Karpas-422 (cell line): ENCODE measurements around the gene ANKLE2. TPM values are rescaled to one million over a fixed set of nuclear protein-coding genes. Genes with fewer than 3 reads are reported as not detected.

Experiments used
- DNase-seq: peaks from one replicate; pipeline ENCODE4 v3.0.0-alpha.2; 2015
- H2AFZ ChIP-seq: fragments of 200-600 bp; sonication (generic); 2 replicates; pipeline ENCODE4 v1.6.1; 2014; ENCODE audit warnings: antibody characterized with exemption, low read length, mixed read lengths
- H3K27ac ChIP-seq: fragments of 200-600 bp; sonication (generic); 2 replicates; pipeline ENCODE4 v1.5.1; 2014; ENCODE audit warnings: mild to moderate bottlenecking, low read length, moderate library complexity
- H3K27me3 ChIP-seq: fragments of 200-600 bp; sonication (generic); 2 replicates; pipeline ENCODE4 v1.6.1; 2014; ENCODE audit warnings: low read length, mixed read lengths
- H3K36me3 ChIP-seq: fragments of 200-600 bp; sonication (generic); 2 replicates; pipeline ENCODE4 v1.6.1; 2014; ENCODE audit warnings: low read length, mixed read lengths; ENCODE audit not compliant: insufficient read depth
- H3K4me1 ChIP-seq: fragments of 200-600 bp; sonication (generic); 2 replicates; pipeline ENCODE4 v1.6.1; 2014; ENCODE audit warnings: mild to moderate bottlenecking, low read length, mixed read lengths
- H3K4me2 ChIP-seq: fragments of 200-600 bp; sonication (generic); 2 replicates; pipeline ENCODE4 v1.6.1; 2014; ENCODE audit warnings: low read length, low read depth, mild to moderate bottlenecking; ENCODE audit not compliant: poor library complexity, severe bottlenecking
- H3K4me3 ChIP-seq: fragments of 200-600 bp; sonication (generic); 2 replicates; pipeline ENCODE4 v1.5.1; 2014; ENCODE audit warnings: mild to moderate bottlenecking, antibody characterized with exemption, low read length, mixed read lengths
- H3K79me2 ChIP-seq: fragments of 200-600 bp; sonication (generic); 2 replicates; pipeline ENCODE4 v1.6.1; 2014; ENCODE audit warnings: mild to moderate bottlenecking, low read length, mixed read lengths
- H3K9ac ChIP-seq: fragments of 200-600 bp; sonication (generic); 2 replicates; pipeline ENCODE4 v1.6.0; 2014; ENCODE audit warnings: low read length
- H3K9me2 ChIP-seq: fragments of 200-600 bp; sonication (generic), shearing (Covaris generic); replicated peaks from 2 replicates; pipeline ENCODE4 v1.6.0; 2014; ENCODE audit warnings: mild to moderate bottlenecking, low read length, moderate library complexity; ENCODE audit not compliant: insufficient read depth
- H3K9me3 ChIP-seq: fragments of 300-700, 200-600 bp; sonication (generic); 2 replicates; pipeline ENCODE4 v1.6.1; 2014; ENCODE audit warnings: low read length, mixed read lengths
- H4K20me1 ChIP-seq: fragments of 200-600 bp; sonication (generic); 2 replicates; pipeline ENCODE4 v1.6.1; 2014; ENCODE audit warnings: mild to moderate bottlenecking, antibody characterized with exemption, low read length, low read depth; ENCODE audit not compliant: insufficient read depth
- total RNA-seq: library from RNA; depleted of rRNA; stranded (reverse); fragments of >200 nt; shearing (Covaris generic); gene quantifications from 2 replicates; pipeline ENCODE4 v1.2.3, GENCODE V29; 2014; ENCODE audit warnings: low replicate concordance

The ANKLE2 gene
- total RNA-seq, 1 experiment from 2014 or later = 42.7 TPM

GRCh38 chr12:132747395-132747794, 14.2 kb downstream of the ANKLE2 start:
- H3K9ac ChIP-seq = no peak overlapping the region
- no peak overlapping the region for H3K4me2 ChIP-seq
- H3K9me3 ChIP-seq = no peaks in the 10 kb centered on the region
- no peak overlapping the region for H2AFZ ChIP-seq
- peaks cover 58% of the 10 kb centered on the region for H3K36me3 ChIP-seq
- H4K20me1 ChIP-seq = 0 out of 2 replicates have a peak, but pooled peaks cover 2% of the 10 kb centered on the region
- H3K79me2 ChIP-seq = peaks cover 67% of the 10 kb centered on the region
- H3K4me3 ChIP-seq = no peak overlapping the region
- DNase-seq = no peak
- H3K27me3 ChIP-seq = no peaks in the 10 kb centered on the region
- H3K4me1 ChIP-seq = no peaks in the 10 kb centered on the region
- no peak overlapping the region for H3K27ac ChIP-seq
- no peaks in the 10 kb centered on the region for H3K9me2 ChIP-seq

- Histone ChIP-seq H3K4me2 (no peak overlapping the region), H3K9ac (no peak overlapping the region), H3K79me2 (peaks cover 68% of the 10 kb centered on the region), H3K36me3 (peaks cover 64% of the 10 kb centered on the region), H3K9me3 (no peaks in the 10 kb centered on the region), H3K4me1 (no peaks in the 10 kb centered on the region), H4K20me1 (0 out of 2 replicates have a peak, but pooled peaks cover 4% of the 10 kb centered on the region), H3K9me2 (no peaks in the 10 kb centered on the region), H3K27me3 (no peaks in the 10 kb centered on the region), H3K27ac (no peak overlapping the region), H3K4me3 (no peak overlapping the region), H2AFZ (no peak overlapping the region)
- DNase-seq = no peak
Observed at GRCh38 chr12:132746613-132747012, 15.0 kb downstream of the ANKLE2 start.

GRCh38 chr12:132743831-132744230, 17.8 kb downstream of the ANKLE2 start:
- H3K79me2 ChIP-seq = peaks cover 64% of the 10 kb centered on the region

GRCh38 chr12:132741620-132742019, 20.0 kb downstream of the ANKLE2 start:
- no peaks in the 10 kb centered on the region for H3K27me3 ChIP-seq
- H3K36me3 ChIP-seq = peaks cover 75% of the 10 kb centered on the region
- no peak overlapping the region for H3K27ac ChIP-seq
- peaks cover 51% of the 10 kb centered on the region for H3K79me2 ChIP-seq
- no peaks in the 10 kb centered on the region for H3K9me2 ChIP-seq
- no peak overlapping the region for H3K4me2 ChIP-seq
- H3K4me3 ChIP-seq = no peak overlapping the region
- no peak for DNase-seq
- H3K4me1 ChIP-seq = no peaks in the 10 kb centered on the region
- H4K20me1 ChIP-seq = 0 out of 2 replicates have a peak, but pooled peaks cover 4% of the 10 kb centered on the region
- no peak overlapping the region for H3K9ac ChIP-seq
- no peak overlapping the region for H2AFZ ChIP-seq
- no peaks in the 10 kb centered on the region for H3K9me3 ChIP-seq

More at GRCh38 chr12:132743831-132744230, 17.8 kb downstream of the ANKLE2 start:
- H3K9me2 ChIP-seq = no peaks in the 10 kb centered on the region
- H3K4me3 ChIP-seq = no peak overlapping the region
- peaks cover 73% of the 10 kb centered on the region for H3K36me3 ChIP-seq
- 0 out of 2 replicates have a peak, but pooled peaks cover 4% of the 10 kb centered on the region for H4K20me1 ChIP-seq
- no peak overlapping the region for H3K9ac ChIP-seq
- H3K4me1 ChIP-seq = no peaks in the 10 kb centered on the region
- H3K4me2 ChIP-seq = no peak overlapping the region
- H3K27ac ChIP-seq = no peak overlapping the region
- H2AFZ ChIP-seq = no peak overlapping the region
- H3K27me3 ChIP-seq = no peaks in the 10 kb centered on the region
- H3K9me3 ChIP-seq = no peaks in the 10 kb centered on the region
- no peak for DNase-seq

GRCh38 chr12:132740652-132741051, 21.0 kb downstream of the ANKLE2 start:
- no peak for DNase-seq
- 0 out of 2 replicates have a peak, but pooled peaks cover 4% of the 10 kb centered on the region for H4K20me1 ChIP-seq
- no peak overlapping the region for H3K4me2 ChIP-seq
- no peaks in the 10 kb centered on the region for H3K4me1 ChIP-seq
- H3K79me2 ChIP-seq = peaks cover 45% of the 10 kb centered on the region
- no peaks in the 10 kb centered on the region for H3K9me2 ChIP-seq
- no peak overlapping the region for H3K27ac ChIP-seq
- H2AFZ ChIP-seq = no peak overlapping the region
- H3K9ac ChIP-seq = no peak overlapping the region
- no peaks in the 10 kb centered on the region for H3K9me3 ChIP-seq
- no peak overlapping the region for H3K4me3 ChIP-seq
- no peaks in the 10 kb centered on the region for H3K27me3 ChIP-seq
- H3K36me3 ChIP-seq = peaks cover 73% of the 10 kb centered on the region

GRCh38 chr12:132740313-132740646, 21.4 kb downstream of the ANKLE2 start:
- no peaks in the 10 kb centered on the region for H3K4me1 ChIP-seq
- H2AFZ ChIP-seq = no peak overlapping the region
- no peaks in the 10 kb centered on the region for H3K9me2 ChIP-seq
- 0 out of 2 replicates have a peak, but pooled peaks cover 4% of the 10 kb centered on the region for H4K20me1 ChIP-seq
- DNase-seq = no peak
- H3K9ac ChIP-seq = no peak overlapping the region
- no peaks in the 10 kb centered on the region for H3K27me3 ChIP-seq
- no peak overlapping the region for H3K27ac ChIP-seq
- H3K79me2 ChIP-seq = peaks cover 41% of the 10 kb centered on the region
- H3K36me3 ChIP-seq = peaks cover 70% of the 10 kb centered on the region
- H3K9me3 ChIP-seq = no peaks in the 10 kb centered on the region
- no peak overlapping the region for H3K4me3 ChIP-seq
- no peak overlapping the region for H3K4me2 ChIP-seq

- Histone ChIP-seq H3K79me2 (peaks cover 38% of the 10 kb centered on the region), H3K4me2 (no peak overlapping the region), H3K27me3 (no peaks in the 10 kb centered on the region), H3K9me2 (no peaks in the 10 kb centered on the region), H3K9me3 (no peaks in the 10 kb centered on the region), H3K36me3 (peaks cover 70% of the 10 kb centered on the region), H3K9ac (no peak overlapping the region), H3K4me3 (no peak overlapping the region), H2AFZ (no peak overlapping the region), H3K27ac (no peak overlapping the region), H4K20me1 (0 out of 2 replicates have a peak, but pooled peaks cover 4% of the 10 kb centered on the region), H3K4me1 (no peaks in the 10 kb centered on the region)
- no peak for DNase-seq
Observed at GRCh38 chr12:132739600-132740312, 21.9 kb downstream of the ANKLE2 start.

GRCh38 chr12:132736913-132737312, 24.7 kb downstream of the ANKLE2 start:
- Histone ChIP-seq H3K9ac (no peak overlapping the region), H3K4me1 (no peaks in the 10 kb centered on the region), H3K9me3 (no peaks in the 10 kb centered on the region), H4K20me1 (no peaks in the 10 kb centered on the region), H3K36me3 (peaks cover 57% of the 10 kb centered on the region), H3K9me2 (no peaks in the 10 kb centered on the region), H2AFZ (no peak overlapping the region), H3K27me3 (no peaks in the 10 kb centered on the region), H3K4me2 (no peak overlapping the region), H3K79me2 (peaks cover 13% of the 10 kb centered on the region), H3K27ac (no peak overlapping the region), H3K4me3 (no peak overlapping the region)
- DNase-seq = no peak
